Endothelial cell of umbilical vein (primary cell): ENCODE data around the gene LEPROT. TPM values are rescaled to one million over a fixed set of nuclear protein-coding genes. Genes with fewer than 3 reads are reported as not detected.

ENCODE experiments used
- BruUV-seq: library from RNA; stranded (reverse); fragments of 400-500 nt; replicated peaks from 2 replicates; lab custom pipeline; 2021; lab: Mats Ljungman, UMichigan
- CTCF ChIA-PET: fragments of 300-600, 350-600 bp; sonication (Branson Sonifier 250); formaldehyde crosslinking; loops from one replicate; lab custom pipeline; 2021; ENCODE audit warnings: antibody characterized with exemption, inconsistent platforms; lab: Charles Lee
- POLR2A ChIA-PET: fragments of 300-600, 350-600 bp; sonication (Branson Sonifier 250); formaldehyde crosslinking; loops from one replicate; lab custom pipeline; 2021; ENCODE audit warnings: antibody characterized with exemption, inconsistent platforms; lab: Charles Lee
- DNase-seq: peaks from one replicate; pipeline ENCODE4 v3.0.0-alpha.2; 2011; ENCODE audit warnings: low read depth, low spot score
- FAIRE-seq: peaks from 2 replicates; lab custom pipeline; 2011; peaks lifted over from hg19 to GRCh38; lab: Jason Lieb, UNC
- H2AFZ ChIP-seq: 2 replicates; pipeline ENCODE4 v1.6.0; 2012; ENCODE audit warnings: low read depth, low read length, control low read depth, inconsistent platforms
- H3K27ac ChIP-seq: 2 replicates; pipeline ENCODE4 v1.5.1; 2011; ENCODE audit warnings: low read depth, mild to moderate bottlenecking, control low read depth, low read length, moderate library complexity; ENCODE audit not compliant: insufficient read depth
- H3K27me3 ChIP-seq, 2 experiments: 2 replicates each; pipeline versions ENCODE4 v1.6.0 to v1.6.1; 2011; ENCODE audit warnings: low read length in 2 of 2, mixed read lengths in 1 of 2; ENCODE audit not compliant: control insufficient read depth in 2 of 2, insufficient read depth in 2 of 2
- H3K36me3 ChIP-seq, 2 experiments: 2 replicates in 1 of 2; 3 replicates in 1 of 2; pipeline ENCODE4 v1.5.1; 2011; ENCODE audit warnings: low read length in 2 of 2, mild to moderate bottlenecking in 1 of 2, moderate library complexity in 1 of 2; ENCODE audit not compliant: control insufficient read depth in 2 of 2, insufficient read depth in 2 of 2; ENCODE audit errors: extremely low read depth in 1 of 2
- H3K4me1 ChIP-seq: 3 replicates; pipeline ENCODE4 v1.5.1; 2011; ENCODE audit warnings: mild to moderate bottlenecking, low read length; ENCODE audit not compliant: control insufficient read depth, insufficient read depth; ENCODE audit errors: extremely low read depth
- H3K4me2 ChIP-seq: 2 replicates; pipeline ENCODE4 v1.6.1; 2011; ENCODE audit warnings: low read length, control low read depth, mixed read lengths; ENCODE audit not compliant: insufficient read depth
- H3K4me3 ChIP-seq, 3 experiments: fragments of 200-600 bp in 1 of 3; sonication (generic), shearing (Covaris generic) in 1 of 3; replicated peaks in 1 of 3; 2 replicates each; pipeline ENCODE4 v1.5.1; 2011 to 2016; ENCODE audit warnings: control low read depth in 3 of 3, low read length in 3 of 3, mild to moderate bottlenecking in 2 of 3, inconsistent platforms in 1 of 3, low read depth in 1 of 3, moderate library complexity in 1 of 3; ENCODE audit not compliant: insufficient read depth in 1 of 3
- H3K79me2 ChIP-seq: 2 replicates; pipeline ENCODE4 v1.6.0; 2012; ENCODE audit warnings: low read length, inconsistent platforms; ENCODE audit not compliant: control insufficient read depth, insufficient read depth
- H3K9ac ChIP-seq: replicated peaks from 2 replicates; pipeline ENCODE3; 2011; ENCODE audit warnings: low read length, control low read depth; ENCODE audit not compliant: insufficient read depth; ENCODE audit errors: extremely low read depth
- H3K9me1 ChIP-seq: replicated peaks from 3 replicates; pipeline ENCODE4 v1.6.0; 2011; ENCODE audit warnings: mild to moderate bottlenecking, low read length; ENCODE audit not compliant: control insufficient read depth, insufficient read depth; ENCODE audit errors: extremely low read depth
- H3K9me3 ChIP-seq: replicated peaks from 2 replicates; pipeline ENCODE4 v1.5.1; 2012; ENCODE audit warnings: low read length, inconsistent platforms; ENCODE audit not compliant: control insufficient read depth, insufficient read depth
- H4K20me1 ChIP-seq: replicated peaks from 2 replicates; pipeline ENCODE3; 2011; ENCODE audit warnings: mild to moderate bottlenecking, low read length; ENCODE audit not compliant: control insufficient read depth, insufficient read depth; ENCODE audit errors: extremely low read depth
- FOS ChIP-seq: IDR thresholded peaks from 2 replicates; pipeline ENCODE4 v1.6.1; 2011; ENCODE audit warnings: mild to moderate bottlenecking, low read length, moderate library complexity, borderline replicate concordance; ENCODE audit not compliant: insufficient read depth
- GATA2 ChIP-seq: IDR thresholded peaks from 2 replicates; pipeline ENCODE4 v1.7.0; 2011; ENCODE audit warnings: low read depth, mild to moderate bottlenecking, moderate library complexity, mixed read lengths, low read length; ENCODE audit not compliant: insufficient read length, insufficient read depth
- JUN ChIP-seq: IDR thresholded peaks from 2 replicates; pipeline ENCODE4 v1.6.1; 2011; ENCODE audit warnings: borderline replicate concordance, low read depth; ENCODE audit not compliant: insufficient read length, insufficient read depth
- MAX ChIP-seq: IDR thresholded peaks from 2 replicates; pipeline ENCODE4 v1.6.1; 2011; ENCODE audit not compliant: insufficient read depth, insufficient read length
- MYC ChIP-seq: IDR thresholded peaks from one replicate; pipeline ENCODE4 v1.6.1; 2011; ENCODE audit warnings: mild to moderate bottlenecking, low read depth, low read length
- POLR2A ChIP-seq: IDR thresholded peaks from 2 replicates; pipeline ENCODE4 v1.6.1; 2012; ENCODE audit warnings: low read depth, mild to moderate bottlenecking, control low read depth, low read length
- POLR2AphosphoS5 ChIP-seq: IDR thresholded peaks from 2 replicates; pipeline ENCODE4 v1.6.1; 2012; ENCODE audit warnings: low read depth, mild to moderate bottlenecking, control low read depth, low read length, moderate library complexity; ENCODE audit not compliant: insufficient read depth
- dilution Hi-C: fragments of 300-500 bp; cut with MboI; formaldehyde crosslinking; loops from one replicate; pipeline ENCODE4 v1.15.0; 2019; ENCODE audit warnings: low sequenced_read_pairs; ENCODE audit not compliant: extremely low pct_ligation_motif_present
- intact Hi-C: fragments of 100-400 bp; cut with micrococcal nuclease; formaldehyde crosslinking; loops from one replicate; pipeline ENCODE4 v1.10.0; 2022
- polyA plus RNA-seq, 4 experiments: library from polyadenylated mRNA; depleted of rRNA in 3 of 4; stranded (reverse) in 3 of 4; unstranded in 1 of 4; fragments of >200 nt; gene quantifications; 2 replicates each; pipeline versions ENCODE4 v1.2.1 to v1.2.3, GENCODE V29; 2011 to 2012; ENCODE audit warnings: missing spikeins in 1 of 4
- total RNA-seq: library from RNA; stranded (reverse); gene quantifications from 2 replicates; pipeline ENCODE4 v1.2.3, GENCODE V29; 2021

The LEPROT gene
- total and polyA plus RNA-seq, 2 donors (not counting 3 experiments of a cell fraction or from before 2014, with no cell fraction given), result 80.6 to 94.8 TPM

- H3K27ac ChIP-seq, result no peak overlapping the region
- H4K20me1 ChIP-seq, result no peaks in the 10 kb centered on the region
- H3K9ac ChIP-seq, result no peak overlapping the region
- no peaks in the 10 kb centered on the region for H3K9me1 ChIP-seq
- no peak for DNase-seq
- H3K4me1 ChIP-seq, result peaks cover 6% of the 10 kb centered on the region
- no peak overlapping the region for H3K4me2 ChIP-seq
- no peaks in the 10 kb centered on the region for H3K9me3 ChIP-seq
- no peaks in the 10 kb centered on the region for H3K27me3 ChIP-seq
- no peak for FAIRE-seq
- H3K79me2 ChIP-seq, result no peaks in the 10 kb centered on the region
- H3K36me3 ChIP-seq, result no peaks in the 10 kb centered on the region
- POLR2A ChIA-PET, result interaction anchor here (1.6 kb wide), 1 partner anchor 51 kb away, joined by 5 read pairs; the partner anchor contains the start of genes LEPR and LEPROT
- no peak overlapping the region for H3K4me3 ChIP-seq
- intact Hi-C loops (no loop called here), dilution Hi-C loops (no loop called here)
- CTCF ChIA-PET, result no interaction called here
- no peak overlapping the region for H2AFZ ChIP-seq
- no peak for TF ChIP-seq POLR2A
- TF ChIP-seq MYC, result no peak
- BruUV-seq, result no TSS peak
Observed at GRCh38 chr1:65471213-65471833, 50.9 kb downstream of the LEPROT start.

GRCh38 chr1:65471861-65472332, 51.4 kb downstream of the LEPROT start:
- no peak for TF ChIP-seq POLR2AphosphoS5
- TF ChIP-seq MAX, result no peak
- TF ChIP-seq JUN, result no peak
- no peak for TF ChIP-seq MYC
- no peak for TF ChIP-seq FOS
- TF ChIP-seq POLR2A, result no peak
- no peak for TF ChIP-seq GATA2
- BruUV-seq, result no TSS peak
- no peaks in the 10 kb centered on the region for H3K9me1 ChIP-seq
- CTCF ChIA-PET, result no interaction called here
- no peaks in the 10 kb centered on the region for H3K27me3 ChIP-seq
- H3K4me1 ChIP-seq, result peaks cover 6% of the 10 kb centered on the region
- no peak for FAIRE-seq
- intact Hi-C loops, result no loop called here
- no peaks in the 10 kb centered on the region for H3K79me2 ChIP-seq
- no peaks in the 10 kb centered on the region for H3K9me3 ChIP-seq
- POLR2A ChIA-PET, result no interaction called here
- dilution Hi-C loops, result no loop called here
- no peaks in the 10 kb centered on the region for H3K36me3 ChIP-seq
- H3K4me3 ChIP-seq, result no peak overlapping the region
- DNase-seq, result no peak
- no peak overlapping the region for H3K9ac ChIP-seq
- H3K27ac ChIP-seq, result no peak overlapping the region
- no peak overlapping the region for H2AFZ ChIP-seq
- H4K20me1 ChIP-seq, result no peaks in the 10 kb centered on the region
- H3K4me2 ChIP-seq, result no peak overlapping the region
